HL-60 (cell line): Measurements from ENCODE around the gene TERT.
A peak's percentile ranks its signal among the peaks of the same experiment; 100 is the strongest.
"Not testable (repeated sequence)": the region's sequence is repeated elsewhere in the genome, so short reads cannot be mapped to it uniquely, and the experiment has no call there.

Experiments
- DNase-seq, 2 experiments: peaks; one replicate each; pipeline ENCODE4 v3.0.0-alpha.2; 2010 to 2020; ENCODE audit warnings: low read depth in 1 of 2, low spot score in 1 of 2
- H3K27ac ChIP-seq: fragments of 250-450 bp; sonication (Bioruptor Pico); replicated peaks from 2 replicates; pipeline ENCODE4 v1.5.1; 2020; ENCODE audit warnings: mild to moderate bottlenecking, moderate library complexity
- H3K27me3 ChIP-seq: fragments of 250-450 bp; sonication (Bioruptor Pico); 2 replicates; pipeline ENCODE4 v1.5.1; 2021; ENCODE audit warnings: mild to moderate bottlenecking, moderate library complexity; ENCODE audit not compliant: insufficient read depth, poor library complexity, severe bottlenecking
- H3K4me3 ChIP-seq: replicated peaks from 2 replicates; pipeline ENCODE4 v1.5.1; 2011; ENCODE audit warnings: mild to moderate bottlenecking, control low read depth, low read length; ENCODE audit not compliant: insufficient read depth
- CTCF ChIP-seq: IDR thresholded peaks from one replicate; pipeline ENCODE4 v1.5.1; 2011; ENCODE audit warnings: low read length, control low read depth, inconsistent platforms; ENCODE audit not compliant: insufficient read depth
- GABPA ChIP-seq: IDR thresholded peaks from 2 replicates; pipeline ENCODE4 v1.6.1; 2012; ENCODE audit warnings: low read depth
- POLR2AphosphoS5 ChIP-seq: IDR thresholded peaks from 2 replicates; pipeline ENCODE4 v1.6.1; 2012; ENCODE audit warnings: low read depth
- REST ChIP-seq: IDR thresholded peaks from 2 replicates; pipeline ENCODE4 v1.6.1; 2012; ENCODE audit warnings: low read depth; ENCODE audit not compliant: insufficient replicate concordance
- SPI1 ChIP-seq: IDR thresholded peaks from 2 replicates; pipeline ENCODE4 v1.6.1; 2012; ENCODE audit warnings: low read depth, mild to moderate bottlenecking, borderline replicate concordance

TERT gene

GRCh38 chr5:1291611-1292080, 3.2 kb downstream of the TERT start:
- Histone ChIP-seq H3K4me3 (peak overlapping the region; percentile 20), H3K27me3 (peaks cover 6% of the 10 kb centered on the region), H3K27ac (no peak overlapping the region)
- DNase-seq: no peak
- no peak for TF ChIP-seq CTCF
- TF ChIP-seq SPI1: no peak
- no peak for TF ChIP-seq REST
- no peak for TF ChIP-seq GABPA
- TF ChIP-seq POLR2AphosphoS5: no peak

- DNase-seq, H3K27me3 ChIP-seq, H3K27ac ChIP-seq, H3K4me3 ChIP-seq: not testable (repeated sequence)
Observed at GRCh38 chr5:1290956-1291355, 3.9 kb downstream of the TERT start.

- not testable (repeated sequence) for H3K4me3 ChIP-seq, H3K27me3 ChIP-seq, DNase-seq, H3K27ac ChIP-seq
Observed at GRCh38 chr5:1289559-1289958, 5.3 kb downstream of the TERT start.

DNA sequence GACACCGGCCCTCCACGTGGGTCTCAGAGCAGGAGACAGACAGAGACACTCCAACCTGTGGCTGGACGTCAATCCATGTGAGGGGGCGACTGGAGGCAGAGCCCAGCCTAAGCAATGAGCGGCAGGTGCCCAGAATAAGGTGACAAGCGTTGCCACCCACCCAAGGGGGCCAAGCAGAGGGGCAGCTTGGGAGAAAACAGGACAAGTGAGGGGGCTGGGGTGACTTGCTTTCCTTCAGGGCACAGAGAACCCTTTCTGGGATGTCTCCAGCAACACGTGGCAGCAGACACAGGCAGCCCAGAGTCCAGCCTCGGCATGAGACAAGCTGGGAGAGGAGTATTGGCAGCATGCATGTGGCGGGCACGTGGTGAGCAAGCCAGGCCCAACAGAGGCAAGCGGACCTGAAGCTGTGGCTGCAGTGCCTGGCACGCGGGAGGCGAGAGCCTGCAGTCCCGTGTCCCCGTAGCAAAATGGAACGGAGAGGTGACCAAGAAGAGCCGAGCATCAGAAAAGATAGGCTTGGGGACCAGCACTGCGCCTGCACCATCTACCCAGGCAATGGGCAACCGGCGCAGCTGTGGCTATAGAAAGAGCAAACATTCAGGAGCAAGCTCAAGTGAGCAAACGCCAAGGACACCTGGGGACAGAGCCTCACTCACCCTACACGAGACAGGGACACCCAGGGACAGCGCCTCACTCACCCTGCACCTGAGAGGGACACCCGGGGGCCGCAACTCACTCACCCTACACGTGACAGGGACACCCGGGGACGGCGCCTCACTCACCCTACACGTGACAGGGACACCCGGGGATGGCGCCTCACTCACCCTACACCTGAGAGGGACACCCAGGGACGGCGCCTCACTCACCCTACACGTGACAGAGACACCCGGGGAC, 6.2 kb downstream of the TERT start:
- no peak for DNase-seq
- no peak for TF ChIP-seq GABPA
- no peak for TF ChIP-seq REST
- TF ChIP-seq POLR2AphosphoS5: no peak
- H3K4me3 ChIP-seq: no peak overlapping the region
- no peaks in the 10 kb centered on the region for H3K27me3 ChIP-seq
- H3K27ac ChIP-seq: no peak overlapping the region

GRCh38 chr5:1285883-1286291, 9.0 kb downstream of the TERT start:
- Histone ChIP-seq H3K4me3 (no peak overlapping the region), H3K27ac (no peak overlapping the region)

More at GRCh38 chr5:1285883-1286291, 9.0 kb downstream of the TERT start:
- H3K27me3 ChIP-seq: no peaks in the 10 kb centered on the region
- TF ChIP-seq CTCF (no peak), REST (no peak), GABPA (no peak), POLR2AphosphoS5 (no peak), SPI1 (no peak)
- no peak for DNase-seq
